IMR-90 (cell line): Measurements from ENCODE around the gene CHMP4A. TPM values are rescaled to one million over a fixed set of nuclear protein-coding genes. Genes with fewer than 3 reads are reported as not detected.

Experiments used
- microRNA-seq, 2 experiments: library from miRNA; stranded (forward) in 1 of 2; unstranded in 1 of 2; fragments of 10-50 nt in 1 of 2; fragments of <30 nt in 1 of 2; gene quantifications in 1 of 2; microRNA quantifications in 1 of 2; one replicate each; pipeline versions ENCODE3 to v1.1.0; 2013 to 2020; ENCODE audit not compliant: insufficient read depth in 1 of 2, insufficient read length in 1 of 2, unreplicated experiment in 1 of 2
- polyA plus RNA-seq, 3 experiments: library from polyadenylated mRNA; depleted of rRNA; stranded (reverse); fragments of >200 nt; gene quantifications; 2 replicates each; pipeline ENCODE4 v1.2.3, GENCODE V29; 2012; ENCODE audit warnings: low replicate concordance in 1 of 3
- small RNA-seq, 5 experiments: library from RNA; depleted of rRNA; stranded (forward); fragments of <200 nt; gene quantifications; one replicate each; pipeline ENCODE3, GENCODE V24; 2012
- total RNA-seq: library from RNA; depleted of rRNA; stranded (reverse); fragments of >200 nt; gene quantifications from 2 replicates; pipeline ENCODE4 v1.2.3, GENCODE V29; 2012; rRNA removed

Gene CHMP4A
- total and polyA plus RNA-seq, 2 of the 4 experiments (the other 2 are of a cell fraction): 22.0 to 63.8 TPM

Small RNA genes lying within 50 kb of the gene (microRNA-seq; reads per million reads assigned to microRNA genes)
- not detected for gene AL136295.4 (ENCODE audit: insufficient read depth, insufficient read length)
- not detected for gene CHMP4A (ENCODE audit: insufficient read depth, insufficient read length)
- not detected for gene IPO4 (ENCODE audit: insufficient read depth, insufficient read length)
- gene IRF9 (ENCODE audit: insufficient read depth, insufficient read length): not detected
- gene MDP1 (ENCODE audit: insufficient read depth, insufficient read length): not detected

Small RNA genes lying within 50 kb of the gene (small RNA-seq; reads per million reads assigned to genes)
- gene AL136295.4 (0 to 0.41 (median 0) reads per million in 5 experiments), gene CHMP4A (0 to 0.04 (median 0) reads per million in 5 experiments), gene IPO4 (0 to 0.04 (median 0) reads per million in 5 experiments), gene IRF9 (0 to 0.14 (median 0) reads per million in 5 experiments), gene MDP1 (0 reads per million in 5 experiments)

Other genes starting within 250 kb of the CHMP4A start
Only the 30 nearest of the 34 such genes appear.
- under 0.01 TPM in 1 of 2 replicates, not detected in the other for gene CARMIL3, start 161.5 kb downstream of the CHMP4A start, total RNA-seq
- 0.03 TPM in 1 of 2 replicates, not detected in the other for gene CARMIL3, start 161.5 kb downstream of the CHMP4A start, polyA plus RNA-seq (2012; rRNA removed)
- not detected in 2 replicates for gene CPNE6, start 141.9 kb downstream of the CHMP4A start, total RNA-seq
- gene CPNE6, start 141.9 kb downstream of the CHMP4A start, polyA plus RNA-seq (2012; rRNA removed): not detected in 2 replicates
- gene PCK2, start 119.2 kb downstream of the CHMP4A start, total RNA-seq: 11.1 and 13.4 TPM in 2 replicates
- 23.9 and 29.4 TPM in 2 replicates for gene PCK2, start 119.2 kb downstream of the CHMP4A start, polyA plus RNA-seq (2012; rRNA removed)
- gene DCAF11, start 98.7 kb downstream of the CHMP4A start, total RNA-seq: 46.7 and 52.0 TPM in 2 replicates
- 19.0 and 21.0 TPM in 2 replicates for gene DCAF11, start 98.7 kb downstream of the CHMP4A start, polyA plus RNA-seq (2012; rRNA removed)
- gene NRL, start 98.5 kb downstream of the CHMP4A start, total RNA-seq: 0.18 and 0.28 TPM in 2 replicates
- gene NRL, start 98.5 kb downstream of the CHMP4A start, polyA plus RNA-seq (2012; rRNA removed): 0.70 and 0.85 TPM in 2 replicates
- not detected in 2 replicates for gene FITM1, start 82.8 kb downstream of the CHMP4A start, total RNA-seq
- not detected in 2 replicates for gene FITM1, start 82.8 kb downstream of the CHMP4A start, polyA plus RNA-seq (2012; rRNA removed)
- 42.8 and 55.3 TPM in 2 replicates for gene PSME1, start 77.3 kb downstream of the CHMP4A start, total RNA-seq
- gene PSME1, start 77.3 kb downstream of the CHMP4A start, polyA plus RNA-seq (2012; rRNA removed): 97.9 and 106 TPM in 2 replicates
- gene EMC9, start 71.9 kb downstream of the CHMP4A start, total RNA-seq: 15.0 and 15.1 TPM in 2 replicates
- gene EMC9, start 71.9 kb downstream of the CHMP4A start, polyA plus RNA-seq (2012; rRNA removed): 19.2 and 21.6 TPM in 2 replicates
- gene PSME2, start 66.9 kb downstream of the CHMP4A start, total RNA-seq: 92.2 and 104 TPM in 2 replicates
- gene PSME2, start 66.9 kb downstream of the CHMP4A start, polyA plus RNA-seq (2012; rRNA removed): 141 and 171 TPM in 2 replicates
- 26.1 and 37.5 TPM in 2 replicates for gene RNF31, start 66.0 kb downstream of the CHMP4A start, total RNA-seq
- gene RNF31, start 66.0 kb downstream of the CHMP4A start, polyA plus RNA-seq (2012; rRNA removed): 28.9 and 31.6 TPM in 2 replicates
- gene IRF9, start 52.2 kb downstream of the CHMP4A start, total RNA-seq: 29.7 and 34.6 TPM in 2 replicates
- gene IRF9, start 52.2 kb downstream of the CHMP4A start, polyA plus RNA-seq (2012; rRNA removed): 23.2 and 25.6 TPM in 2 replicates
- 0.36 and 0.56 TPM in 2 replicates for gene REC8, start 41.4 kb downstream of the CHMP4A start, total RNA-seq
- gene REC8, start 41.4 kb downstream of the CHMP4A start, polyA plus RNA-seq (2012; rRNA removed): 3.5 and 3.6 TPM in 2 replicates
- gene IPO4, start 24.7 kb downstream of the CHMP4A start, total RNA-seq: 36.7 and 37.6 TPM in 2 replicates
- 39.4 and 39.9 TPM in 2 replicates for gene IPO4, start 24.7 kb downstream of the CHMP4A start, polyA plus RNA-seq (2012; rRNA removed)
- gene TM9SF1, start 18.0 kb downstream of the CHMP4A start, total RNA-seq: 51.9 and 65.6 TPM in 2 replicates
- 40.4 and 40.9 TPM in 2 replicates for gene TM9SF1, start 18.0 kb downstream of the CHMP4A start, polyA plus RNA-seq (2012; rRNA removed)
- gene TSSK4, start 7.8 kb downstream of the CHMP4A start, total RNA-seq: under 0.01 TPM in 1 of 2 replicates, not detected in the other
- gene TSSK4, start 7.8 kb downstream of the CHMP4A start, polyA plus RNA-seq (2012; rRNA removed): 0.07 TPM in 1 of 2 replicates, not detected in the other
- gene MDP1, start 2.6 kb upstream of the CHMP4A start, total RNA-seq: 15.1 and 16.7 TPM in 2 replicates
- 16.7 and 17.8 TPM in 2 replicates for gene MDP1, start 2.6 kb upstream of the CHMP4A start, polyA plus RNA-seq (2012; rRNA removed)
- 167 and 224 TPM in 2 replicates for gene NEDD8, start 18.9 kb upstream of the CHMP4A start, total RNA-seq
- 375 and 393 TPM in 2 replicates for gene NEDD8, start 18.9 kb upstream of the CHMP4A start, polyA plus RNA-seq (2012; rRNA removed)
- 56.1 and 92.5 TPM in 2 replicates for gene GMPR2, start 19.4 kb upstream of the CHMP4A start, total RNA-seq
- gene GMPR2, start 19.4 kb upstream of the CHMP4A start, polyA plus RNA-seq (2012; rRNA removed): 63.7 and 65.7 TPM in 2 replicates
- gene TINF2, start 29.1 kb upstream of the CHMP4A start, total RNA-seq: 21.1 and 26.9 TPM in 2 replicates
- 30.0 and 33.0 TPM in 2 replicates for gene TINF2, start 29.1 kb upstream of the CHMP4A start, polyA plus RNA-seq (2012; rRNA removed)
- 0.56 and 0.72 TPM in 2 replicates for gene TGM1, start 49.7 kb upstream of the CHMP4A start, total RNA-seq
- 2.7 and 3.3 TPM in 2 replicates for gene TGM1, start 49.7 kb upstream of the CHMP4A start, polyA plus RNA-seq (2012; rRNA removed)
- 25.6 and 27.2 TPM in 2 replicates for gene RABGGTA, start 58.1 kb upstream of the CHMP4A start, total RNA-seq
- 55.6 and 64.0 TPM in 2 replicates for gene RABGGTA, start 58.1 kb upstream of the CHMP4A start, polyA plus RNA-seq (2012; rRNA removed)
- 13.1 and 15.8 TPM in 2 replicates for gene DHRS1, start 86.3 kb upstream of the CHMP4A start, total RNA-seq
- 34.7 and 38.6 TPM in 2 replicates for gene DHRS1, start 86.3 kb upstream of the CHMP4A start, polyA plus RNA-seq (2012; rRNA removed)
- 22.5 and 25.8 TPM in 2 replicates for gene NOP9, start 86.4 kb upstream of the CHMP4A start, total RNA-seq
- 11.7 and 11.8 TPM in 2 replicates for gene NOP9, start 86.4 kb upstream of the CHMP4A start, polyA plus RNA-seq (2012; rRNA removed)
- gene CIDEB, start 94.5 kb upstream of the CHMP4A start, total RNA-seq: under 0.01 TPM in 2 replicates
- gene CIDEB, start 94.5 kb upstream of the CHMP4A start, polyA plus RNA-seq (2012; rRNA removed): 0.19 TPM in 2 replicates
- 0.56 and 0.72 TPM in 2 replicates for gene LTB4R2, start 96.7 kb upstream of the CHMP4A start, total RNA-seq
- 1.7 and 2.0 TPM in 2 replicates for gene LTB4R2, start 96.7 kb upstream of the CHMP4A start, polyA plus RNA-seq (2012; rRNA removed)
- 0.18 and 0.28 TPM in 2 replicates for gene LTB4R, start 98.0 kb upstream of the CHMP4A start, total RNA-seq
- 2.3 TPM in 2 replicates for gene LTB4R, start 98.0 kb upstream of the CHMP4A start, polyA plus RNA-seq (2012; rRNA removed)
- not detected in 2 replicates for gene ADCY4, start 121.6 kb upstream of the CHMP4A start, total RNA-seq
- 0.04 TPM in 1 of 2 replicates, not detected in the other for gene ADCY4, start 121.6 kb upstream of the CHMP4A start, polyA plus RNA-seq (2012; rRNA removed)
- not detected in 2 replicates for gene RIPK3, start 126.5 kb upstream of the CHMP4A start, total RNA-seq
- 0.09 TPM in 1 of 2 replicates, not detected in the other for gene RIPK3, start 126.5 kb upstream of the CHMP4A start, polyA plus RNA-seq (2012; rRNA removed)
- gene NFATC4, start 154.7 kb upstream of the CHMP4A start, total RNA-seq: 13.6 and 15.6 TPM in 2 replicates
- 35.8 and 38.4 TPM in 2 replicates for gene NFATC4, start 154.7 kb upstream of the CHMP4A start, polyA plus RNA-seq (2012; rRNA removed)
- 1.7 and 2.2 TPM in 2 replicates for gene NYNRIN, start 185.5 kb upstream of the CHMP4A start, total RNA-seq
- gene NYNRIN, start 185.5 kb upstream of the CHMP4A start, polyA plus RNA-seq (2012; rRNA removed): 5.3 and 5.4 TPM in 2 replicates